GM12872 (cell line): ENCODE results near the gene RPL37.

ENCODE experiments used
- TF ChIP-seq, protein P1 (sequence below): IDR thresholded peaks from 3 replicates; pipeline ENCODE4 v1.5.1; 2011; ENCODE audit warnings: low read depth, mild to moderate bottlenecking, low read length, moderate library complexity; ENCODE audit not compliant: insufficient read depth

Gene RPL37

DNA sequence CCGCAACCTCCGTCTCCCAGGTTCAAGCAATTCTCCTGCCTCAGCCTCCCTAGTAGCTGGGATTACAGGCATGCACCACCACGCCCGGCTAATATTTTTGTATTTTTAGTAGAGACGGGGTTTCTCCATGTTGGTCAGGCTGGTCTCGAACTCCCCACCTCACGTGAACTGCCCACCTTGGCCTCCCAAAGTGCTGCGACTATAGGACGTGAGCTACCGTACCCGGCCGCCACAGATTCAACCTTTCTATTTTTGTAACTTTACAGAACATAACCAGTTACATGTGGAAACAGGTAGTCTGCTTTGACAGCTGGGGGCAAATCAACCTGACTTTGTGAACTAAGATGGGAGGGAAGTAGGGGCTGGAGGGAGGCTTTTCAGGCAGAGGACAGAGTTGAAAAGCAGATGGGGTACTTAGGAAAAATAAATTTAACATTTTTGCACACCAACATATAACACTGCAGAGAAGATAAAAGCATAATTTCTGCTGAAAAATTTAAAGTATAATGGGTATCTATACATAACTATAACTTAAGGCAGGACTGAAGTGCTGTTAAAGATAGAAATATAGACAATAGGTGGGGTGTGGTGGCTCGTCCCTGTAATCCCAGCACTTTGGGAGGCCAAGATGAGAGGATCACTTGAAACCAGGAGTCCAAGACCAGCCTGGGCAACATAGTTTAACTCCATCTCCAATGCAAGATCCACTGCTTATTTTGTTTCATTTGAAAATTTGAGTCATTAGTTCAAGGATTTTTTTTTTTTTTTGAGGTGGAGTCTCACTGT, 5.1 kb downstream of the RPL37 start:
- TF ChIP-seq, protein P1, sequence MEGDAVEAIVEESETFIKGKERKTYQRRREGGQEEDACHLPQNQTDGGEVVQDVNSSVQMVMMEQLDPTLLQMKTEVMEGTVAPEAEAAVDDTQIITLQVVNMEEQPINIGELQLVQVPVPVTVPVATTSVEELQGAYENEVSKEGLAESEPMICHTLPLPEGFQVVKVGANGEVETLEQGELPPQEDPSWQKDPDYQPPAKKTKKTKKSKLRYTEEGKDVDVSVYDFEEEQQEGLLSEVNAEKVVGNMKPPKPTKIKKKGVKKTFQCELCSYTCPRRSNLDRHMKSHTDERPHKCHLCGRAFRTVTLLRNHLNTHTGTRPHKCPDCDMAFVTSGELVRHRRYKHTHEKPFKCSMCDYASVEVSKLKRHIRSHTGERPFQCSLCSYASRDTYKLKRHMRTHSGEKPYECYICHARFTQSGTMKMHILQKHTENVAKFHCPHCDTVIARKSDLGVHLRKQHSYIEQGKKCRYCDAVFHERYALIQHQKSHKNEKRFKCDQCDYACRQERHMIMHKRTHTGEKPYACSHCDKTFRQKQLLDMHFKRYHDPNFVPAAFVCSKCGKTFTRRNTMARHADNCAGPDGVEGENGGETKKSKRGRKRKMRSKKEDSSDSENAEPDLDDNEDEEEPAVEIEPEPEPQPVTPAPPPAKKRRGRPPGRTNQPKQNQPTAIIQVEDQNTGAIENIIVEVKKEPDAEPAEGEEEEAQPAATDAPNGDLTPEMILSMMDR = no peak

DNA sequence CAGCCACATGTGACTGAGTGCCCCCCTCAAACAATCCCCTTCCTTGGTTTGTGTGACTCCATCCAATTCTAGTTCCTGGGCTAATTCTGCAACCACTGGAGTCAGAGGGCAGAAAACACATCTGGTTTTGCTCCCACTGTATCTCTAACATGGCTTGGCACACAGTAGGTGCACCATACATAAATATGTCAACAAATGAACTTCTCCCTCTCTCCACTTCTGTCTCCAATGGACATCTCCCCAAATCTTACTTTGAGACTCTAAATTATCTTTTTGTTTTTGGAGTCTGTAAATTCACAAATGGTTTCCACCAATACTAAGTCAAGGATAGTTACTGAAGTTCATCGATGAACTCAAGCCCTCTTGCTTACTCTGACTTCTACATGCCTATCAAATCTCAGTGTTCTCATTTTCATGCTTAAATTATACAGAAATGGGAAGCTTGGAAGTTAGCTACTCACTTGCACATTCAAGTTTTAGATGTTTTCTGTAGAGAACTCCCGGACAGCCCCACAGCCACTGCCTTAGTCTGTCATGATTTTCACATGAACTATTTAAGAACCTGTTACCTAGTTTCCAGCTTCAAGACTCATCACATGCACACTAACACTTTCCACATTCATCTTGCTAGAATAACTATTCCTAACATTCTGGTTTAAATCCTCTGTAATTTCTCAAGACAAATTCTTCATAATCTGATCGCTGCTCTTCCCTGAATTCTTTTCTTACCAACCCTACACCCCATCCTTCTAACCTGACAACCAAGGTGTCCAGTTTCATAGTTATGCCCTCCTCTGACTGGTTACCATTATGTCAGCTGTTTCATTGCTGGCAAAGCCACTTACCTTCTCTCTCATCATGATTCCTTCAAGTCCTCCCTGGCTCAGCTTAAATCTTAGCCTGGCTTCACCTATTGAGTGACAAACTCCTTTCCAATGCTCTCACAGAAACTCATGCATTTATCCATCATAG, 6.0 kb downstream of the RPL37 start:
- TF ChIP-seq, protein P1 = no peak

DNA sequence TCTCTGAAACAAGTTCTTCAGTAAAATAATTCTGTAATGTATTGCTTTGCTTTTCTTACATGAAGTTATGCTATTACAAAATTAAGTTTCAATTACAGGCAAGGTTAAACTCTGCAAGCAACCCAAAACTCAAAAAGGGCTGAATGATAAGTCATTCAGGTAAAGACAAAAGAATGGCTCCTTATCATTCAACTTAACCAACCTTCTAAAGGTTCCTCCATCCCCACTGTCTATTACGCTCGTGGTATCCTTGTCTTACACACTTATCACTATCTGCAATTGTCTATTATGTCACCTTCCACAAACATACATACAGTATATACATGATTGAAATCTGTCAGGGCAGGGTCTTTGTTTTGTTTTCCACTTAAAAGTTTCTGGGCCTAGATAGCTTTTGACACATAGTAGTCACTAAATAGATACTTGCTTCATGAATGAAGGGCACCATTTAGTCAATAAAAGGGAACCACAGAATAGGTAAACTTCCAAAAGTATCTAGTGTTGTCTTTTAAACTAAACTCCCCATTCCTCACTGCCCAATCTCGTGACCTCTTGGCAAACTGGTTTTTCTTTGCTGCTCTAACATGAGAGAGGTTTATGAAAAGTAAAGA, 6.9 kb downstream of the RPL37 start:
- TF ChIP-seq, protein P1 = no peak

DNA sequence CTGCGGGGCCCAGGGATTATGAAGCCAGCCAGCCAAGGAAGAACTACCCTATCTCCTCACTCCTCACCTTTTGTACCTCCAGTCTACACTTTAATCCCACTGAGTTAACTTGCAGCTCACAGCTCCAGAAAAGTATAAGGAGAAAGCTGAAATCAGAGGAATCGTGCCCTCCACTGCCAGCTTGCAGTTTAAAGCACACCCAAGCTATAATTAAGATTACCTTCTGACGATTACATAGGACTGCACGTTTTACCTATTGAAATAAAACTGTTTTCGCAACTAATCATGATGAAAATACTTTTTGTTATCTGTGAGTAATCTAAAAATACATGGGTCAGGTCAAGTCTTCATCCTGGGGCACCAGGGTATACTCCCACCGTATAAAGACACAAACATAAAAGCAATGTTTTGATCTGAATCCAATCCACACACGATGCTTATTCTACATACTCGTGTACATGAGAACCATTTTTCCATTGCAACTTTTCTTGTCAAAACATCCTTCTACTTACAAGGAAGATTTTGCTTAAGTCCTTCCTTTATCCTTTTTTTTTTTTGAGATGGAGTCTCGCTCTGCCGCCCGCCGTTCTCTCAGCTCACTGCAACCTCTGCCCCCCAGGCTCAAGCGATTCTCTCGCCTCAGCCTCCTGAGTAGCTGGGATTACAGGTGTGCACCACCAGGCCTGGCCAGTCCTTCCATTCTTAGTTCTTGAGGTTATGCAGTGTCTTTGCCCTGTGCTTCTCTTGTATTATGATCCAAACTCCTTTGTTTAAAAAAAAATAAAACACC, 7.6 kb downstream of the RPL37 start:
- TF ChIP-seq, protein P1 = no peak

DNA sequence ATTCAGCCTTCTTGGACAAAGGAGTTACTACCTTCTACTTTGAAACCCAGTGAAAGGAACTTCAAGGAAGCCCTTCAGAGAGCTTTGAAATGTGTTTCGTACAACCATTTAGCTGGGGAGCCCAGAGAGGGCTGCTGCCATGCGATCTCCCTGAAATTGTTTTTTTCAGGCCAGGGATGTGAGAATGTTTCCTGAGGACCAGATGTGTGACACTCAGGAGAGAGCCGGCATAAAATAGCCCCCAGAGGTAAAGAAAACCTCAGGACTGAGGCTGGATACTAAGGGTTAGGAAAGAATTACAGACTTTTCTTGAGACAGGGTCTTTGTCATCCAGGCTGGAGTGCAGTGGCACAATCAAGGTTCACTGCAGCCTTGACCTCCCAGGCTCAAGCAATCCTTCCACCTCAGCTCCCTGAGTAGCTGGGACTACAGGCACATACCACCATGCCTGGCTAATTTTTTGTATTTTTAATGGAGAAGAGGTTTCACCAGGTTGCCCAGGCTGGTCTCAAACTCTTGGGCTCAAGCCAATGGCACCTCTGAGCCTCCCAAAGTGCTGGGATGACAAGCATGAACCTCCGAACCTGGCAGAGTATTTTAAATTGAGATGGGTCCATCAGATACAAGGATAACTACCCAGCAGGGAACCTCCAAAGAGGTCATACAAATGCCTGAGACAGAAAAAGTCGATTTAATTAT, 8.4 kb downstream of the RPL37 start:
- TF ChIP-seq, protein P1 = no peak

DNA sequence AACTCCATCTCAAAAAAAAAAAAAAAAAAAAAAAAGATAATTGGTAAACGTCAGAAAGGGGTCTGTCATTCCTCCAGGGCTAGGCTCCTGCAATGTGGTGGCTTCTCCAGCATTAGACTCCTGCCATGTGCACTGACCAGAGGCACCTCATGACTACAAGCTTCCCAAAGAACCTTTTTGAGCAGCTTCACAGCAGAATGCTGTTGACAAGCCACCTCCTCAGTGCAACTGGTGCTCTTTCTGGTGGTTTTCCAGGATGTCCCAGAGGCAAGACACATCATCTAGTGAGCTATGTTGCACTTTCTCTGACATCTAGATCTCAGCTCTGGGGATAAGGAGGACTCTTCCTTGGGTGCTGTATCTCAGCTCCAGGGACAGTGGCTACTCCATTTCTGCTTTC, 11.6 kb downstream of the RPL37 start:
- TF ChIP-seq, protein P1 = no peak
